Dedifferentiated amniotic fluid mesenchymal stem cell (primary cell): ENCODE results near the gene CCDC192.
"Not testable (repeated sequence)": the region's sequence is repeated elsewhere in the genome, so short reads cannot be mapped to it uniquely, and the experiment has no call there.

Experiments used
- DNase-seq: peaks from one replicate; pipeline ENCODE4 v3.0.0-alpha.2; 2016; ENCODE audit errors: extremely low spot score

The CCDC192 gene

GRCh38 chr5:127846884-127847283, 143.7 kb downstream of the CCDC192 start:
- DNase-seq = no peak

- DNase-seq = not testable (repeated sequence)
Observed at GRCh38 chr5:127847641-127848040, 144.4 kb downstream of the CCDC192 start.

GRCh38 chr5:127848098-127848497, 144.9 kb downstream of the CCDC192 start:
- DNase-seq = no peak

- no peak for DNase-seq
Observed at GRCh38 chr5:127849408-127849807, 146.2 kb downstream of the CCDC192 start.

GRCh38 chr5:127849891-127850290, 146.7 kb downstream of the CCDC192 start:
- DNase-seq = no peak

GRCh38 chr5:127851964-127852363, 148.8 kb downstream of the CCDC192 start:
- DNase-seq = no peak

GRCh38 chr5:127854520-127854919, 151.3 kb downstream of the CCDC192 start:
- DNase-seq = no peak

- no peak for DNase-seq
Observed at GRCh38 chr5:127856292-127856691, 153.1 kb downstream of the CCDC192 start.

GRCh38 chr5:127858116-127858784, 155.1 kb downstream of the CCDC192 start:
- DNase-seq = no peak

- no peak for DNase-seq
Observed at GRCh38 chr5:127860291-127860690, 157.1 kb downstream of the CCDC192 start.

GRCh38 chr5:127863161-127863560, 160.0 kb downstream of the CCDC192 start:
- no peak for DNase-seq

- no peak for DNase-seq
Observed at GRCh38 chr5:127863610-127864395, 160.6 kb downstream of the CCDC192 start.

- DNase-seq = no peak
Observed at GRCh38 chr5:127864511-127864910, 161.3 kb downstream of the CCDC192 start.

GRCh38 chr5:127865273-127865672, 162.1 kb downstream of the CCDC192 start:
- DNase-seq = no peak

GRCh38 chr5:127867022-127867783, 164.0 kb downstream of the CCDC192 start:
- no peak for DNase-seq

- DNase-seq = peak; percentile 60
Observed at GRCh38 chr5:127870914-127871313, 167.7 kb downstream of the CCDC192 start.

GRCh38 chr5:127871503-127872153, 168.4 kb downstream of the CCDC192 start:
- peak; percentile 47 for DNase-seq

GRCh38 chr5:127872494-127872893, 169.3 kb downstream of the CCDC192 start:
- no peak for DNase-seq

- DNase-seq = no peak
Observed at GRCh38 chr5:127875235-127876021, 172.2 kb downstream of the CCDC192 start.

- DNase-seq = no peak
Observed at GRCh38 chr5:127876384-127876783, 173.2 kb downstream of the CCDC192 start.

- no peak for DNase-seq
Observed at GRCh38 chr5:127878174-127878750, 175.1 kb downstream of the CCDC192 start.
